ENCODE measurements around the gene CORO6. TPM values are rescaled to one million over a fixed set of nuclear protein-coding genes. Genes with fewer than 3 reads are reported as not detected.
A peak's percentile ranks its signal among the peaks of the same experiment; 100 is the strongest.

CORO6 gene
- total and polyA plus RNA-seq, 2 of the 13 experiments (the other 11 are each of a cell fraction or from before 2014, with no cell fraction given) = 0.42 to 0.82 TPM

DNA sequence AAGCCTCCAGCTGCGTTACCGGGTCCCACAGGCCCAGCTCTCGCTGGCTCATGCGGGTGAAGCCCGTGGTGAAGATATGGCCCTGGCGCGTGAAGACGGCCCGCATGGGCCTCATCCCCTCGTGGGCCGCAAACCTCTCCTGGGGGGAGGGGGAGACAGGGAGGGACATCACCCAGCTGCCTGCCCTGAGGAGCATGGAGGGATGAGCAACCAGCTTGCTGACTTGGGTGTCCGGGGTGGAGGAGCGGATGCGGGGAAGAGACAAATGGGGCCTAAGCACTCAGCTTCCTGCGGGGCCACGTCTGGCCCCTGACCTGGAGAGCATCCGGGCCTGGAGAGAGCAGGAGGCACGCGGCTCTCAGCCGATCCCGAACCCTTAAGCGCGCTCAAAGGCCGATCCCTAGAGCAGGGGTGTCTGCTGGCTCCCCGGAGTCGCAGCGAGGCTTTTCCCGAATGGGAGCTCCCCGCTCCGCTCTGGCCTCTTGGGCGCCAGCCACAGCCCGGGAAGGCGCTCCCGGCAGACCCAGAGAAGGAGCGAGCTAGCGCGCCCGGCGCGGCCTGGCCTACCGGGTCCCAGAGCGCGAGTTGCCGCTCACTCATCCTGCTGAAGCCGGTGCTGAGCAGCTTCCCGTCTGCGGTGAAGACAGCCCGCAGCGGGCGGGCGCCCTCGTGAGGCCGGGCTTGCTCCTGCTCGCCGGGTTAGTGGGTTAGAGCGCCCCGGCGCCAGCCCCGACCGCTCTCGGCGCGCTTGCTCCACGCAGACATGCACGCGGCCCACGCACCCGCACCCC is 5.0 kb downstream of the CORO6 start (continued):
- TF ChIP-seq ZNF674 (CRISPR knock-in tag; IDR thresholded peaks at IDR 0.05; ENCODE audit: low read depth) = no peak
- TF ChIP-seq KDM6A (CRISPR knock-in tag; IDR thresholded peaks at IDR 0.05; ENCODE audit: low read depth) = no peak
- TF ChIP-seq ZNF768 (CRISPR knock-in tag; IDR thresholded peaks at IDR 0.05) = no peak; the same call in 1 of the 2 replicates
- TF ChIP-seq ZFP37 (CRISPR knock-in tag; IDR thresholded peaks at IDR 0.05; ENCODE audit: borderline replicate concordance) = no peak
- TF ChIP-seq, protein P1, sequence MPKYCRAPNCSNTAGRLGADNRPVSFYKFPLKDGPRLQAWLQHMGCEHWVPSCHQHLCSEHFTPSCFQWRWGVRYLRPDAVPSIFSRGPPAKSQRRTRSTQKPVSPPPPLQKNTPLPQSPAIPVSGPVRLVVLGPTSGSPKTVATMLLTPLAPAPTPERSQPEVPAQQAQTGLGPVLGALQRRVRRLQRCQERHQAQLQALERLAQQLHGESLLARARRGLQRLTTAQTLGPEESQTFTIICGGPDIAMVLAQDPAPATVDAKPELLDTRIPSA (CRISPR knock-in tag; IDR thresholded peaks at IDR 0.05; ENCODE audit: borderline replicate concordance) = 0 out of 2 replicates have a peak, but pooled peaks have one; percentile 70
- TF ChIP-seq HMG20A (CRISPR knock-in tag; IDR thresholded peaks at IDR 0.05; ENCODE audit: borderline replicate concordance) = 0 out of 2 replicates have a peak, but pooled peaks have one; percentile 10
- 0 out of 2 replicates have a peak, but pooled peaks have one; percentile 21 for TF ChIP-seq FOXJ3 (CRISPR knock-in tag; IDR thresholded peaks at IDR 0.05; ENCODE audit: borderline replicate concordance)
- peak; percentile 59 for TF ChIP-seq ZNF781 (CRISPR knock-in tag; IDR thresholded peaks at IDR 0.05; ENCODE audit: borderline replicate concordance, not compliant biosample characterization)
- peak; percentile 50; the same call in 1 of the 2 replicates for TF ChIP-seq ATF7-NPFF (CRISPR knock-in tag; IDR thresholded peaks at IDR 0.05; ENCODE audit: low read depth)
- TF ChIP-seq, protein P2, sequence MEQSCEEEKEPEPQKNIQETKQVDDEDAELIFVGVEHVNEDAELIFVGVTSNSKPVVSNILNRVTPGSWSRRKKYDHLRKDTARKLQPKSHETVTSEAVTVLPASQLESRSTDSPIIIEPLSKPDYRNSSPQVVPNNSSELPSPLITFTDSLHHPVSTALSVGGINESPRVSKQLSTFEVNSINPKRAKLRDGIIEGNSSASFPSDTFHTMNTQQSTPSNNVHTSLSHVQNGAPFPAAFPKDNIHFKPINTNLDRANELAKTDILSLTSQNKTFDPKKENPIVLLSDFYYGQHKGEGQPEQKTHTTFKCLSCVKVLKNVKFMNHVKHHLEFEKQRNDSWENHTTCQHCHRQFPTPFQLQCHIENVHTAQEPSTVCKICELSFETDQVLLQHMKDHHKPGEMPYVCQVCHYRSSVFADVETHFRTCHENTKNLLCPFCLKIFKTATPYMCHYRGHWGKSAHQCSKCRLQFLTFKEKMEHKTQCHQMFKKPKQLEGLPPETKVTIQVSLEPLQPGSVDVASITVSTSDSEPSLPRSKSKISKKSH (CRISPR knock-in tag; IDR thresholded peaks at IDR 0.05; ENCODE audit: borderline replicate concordance) = no peak
- 0 out of 2 replicates have a peak, but pooled peaks have one; percentile 46 for TF ChIP-seq CBFB (CRISPR knock-in tag; IDR thresholded peaks at IDR 0.05)
- TF ChIP-seq ZSCAN31 (CRISPR knock-in tag; IDR thresholded peaks at IDR 0.05; ENCODE audit: low read depth) = peak; percentile 58
- TF ChIP-seq HNRNPH1 (optimal IDR thresholded peaks at IDR 0.05; ENCODE audit: low read depth, low read length) = no peak
- no peak; the same call in 1 of the 2 replicates for TF ChIP-seq RELA (CRISPR knock-in tag; IDR thresholded peaks at IDR 0.05)
- TF ChIP-seq ZBTB42 (CRISPR knock-in tag; IDR thresholded peaks at IDR 0.05) = peak; percentile 68; the same call in 1 of the 2 replicates
- peak; percentile 13 for TF ChIP-seq HDAC1 (CRISPR knock-in tag; IDR thresholded peaks at IDR 0.05)
- 0 out of 4 replicates have a peak, but pooled peaks of 1 of the 2 experiments have one; percentile 11 for TF ChIP-seq REST (IDR thresholded peaks at IDR 0.05; ENCODE audit: borderline replicate concordance in 1 of 2, low read depth in 1 of 2, low read length in 2 of 2)
- no peak for TF ChIP-seq ZNF329 (CRISPR knock-in tag; IDR thresholded peaks at IDR 0.05; ENCODE audit: low read depth)
- TF ChIP-seq FLYWCH1 (CRISPR knock-in tag; IDR thresholded peaks at IDR 0.05) = no peak
- TF ChIP-seq BHLHE40 (IDR thresholded peaks at IDR 0.05; ENCODE audit: low read length) = no peak; the same call in 1 of the 2 replicates
- peak; percentile 61; the same call in 1 of the 2 replicates for TF ChIP-seq KLF12 (CRISPR knock-in tag; IDR thresholded peaks at IDR 0.05; ENCODE audit: borderline replicate concordance)
